Ecto neural progenitor cell (in vitro differentiated cells): ENCODE measurements around the gene WDR46.
"Not testable (repeated sequence)": the region's sequence is repeated elsewhere in the genome, so short reads cannot be mapped to it uniquely, and the experiment has no call there.

Source experiments
- DNase-seq: peaks from one replicate; pipeline ENCODE4 v3.0.0-alpha.2; 2018; ENCODE audit warnings: low spot score

Gene WDR46

GRCh38 chr6:33271117-33271467, 17.9 kb downstream of the WDR46 start:
- no peak for DNase-seq

- no peak for DNase-seq
These were observed 25.0 kb downstream of the WDR46 start for GRCh38 chr6:33264015-33264414.

- DNase-seq = not testable (repeated sequence)
These were observed 26.5 kb downstream of the WDR46 start for GRCh38 chr6:33262490-33262889.

- no peak for DNase-seq
These were observed 30.0 kb downstream of the WDR46 start for GRCh38 chr6:33259032-33259431.

- DNase-seq = no peak
These were observed 34.4 kb downstream of the WDR46 start for GRCh38 chr6:33254591-33254990.

- DNase-seq = no peak
These were observed 36.3 kb downstream of the WDR46 start for GRCh38 chr6:33252759-33253158.

- DNase-seq = no peak
These were observed 37.5 kb downstream of the WDR46 start for GRCh38 chr6:33251395-33252012.

- DNase-seq = no peak
These were observed 38.3 kb downstream of the WDR46 start for GRCh38 chr6:33250731-33251130.

GRCh38 chr6:33249732-33250630, 39.1 kb downstream of the WDR46 start:
- no peak for DNase-seq

- DNase-seq = peak; percentile 94
These were observed 39.9 kb downstream of the WDR46 start for GRCh38 chr6:33248932-33249731.

GRCh38 chr6:33248643-33248931, 40.5 kb downstream of the WDR46 start:
- no peak for DNase-seq

GRCh38 chr6:33247977-33248642, 40.9 kb downstream of the WDR46 start:
- peak; percentile 91 for DNase-seq

- no peak for DNase-seq
These were observed 45.6 kb downstream of the WDR46 start for GRCh38 chr6:33243476-33243875.

GRCh38 chr6:33241968-33242367, 47.1 kb downstream of the WDR46 start:
- DNase-seq = no peak

GRCh38 chr6:33237741-33238140, 51.3 kb downstream of the WDR46 start:
- DNase-seq = no peak

- DNase-seq = no peak
These were observed 52.2 kb downstream of the WDR46 start for GRCh38 chr6:33236852-33237251.

GRCh38 chr6:33236328-33236727, 52.7 kb downstream of the WDR46 start:
- no peak for DNase-seq

GRCh38 chr6:33235221-33235634, 53.8 kb downstream of the WDR46 start:
- no peak for DNase-seq
